Mesendoderm (in vitro differentiated cells): ENCODE measurements around the gene ACER1.

Experiments
- DNase-seq: peaks from one replicate; pipeline ENCODE4 v3.0.0; 2013
- H2AK5ac ChIP-seq: 2 replicates; pipeline ENCODE4 v1.6.1; 2013; ENCODE audit warnings: low read length, inconsistent platforms
- H2BK120ac ChIP-seq: 2 replicates; pipeline ENCODE4 v1.6.1; 2013; ENCODE audit warnings: low read depth, mild to moderate bottlenecking, low read length, moderate library complexity, mixed read lengths
- H2BK15ac ChIP-seq: replicated peaks from 2 replicates; pipeline ENCODE4 v1.6.1; 2013; ENCODE audit warnings: low read depth, mild to moderate bottlenecking, moderate library complexity
- H2BK5ac ChIP-seq: 2 replicates; pipeline ENCODE4 v1.6.1; 2013; ENCODE audit warnings: low read length, inconsistent platforms
- H3K18ac ChIP-seq: 2 replicates; pipeline ENCODE4 v1.6.1; 2013; ENCODE audit warnings: mild to moderate bottlenecking, low read length, mixed read lengths
- H3K23ac ChIP-seq: one replicate; pipeline ENCODE4 v1.6.1; 2013; ENCODE audit warnings: low read length
- H3K27ac ChIP-seq: 2 replicates; pipeline ENCODE4 v1.5.1; 2013; ENCODE audit warnings: low read depth, mild to moderate bottlenecking, inconsistent platforms, low read length, moderate library complexity
- H3K27me3 ChIP-seq: 2 replicates; pipeline ENCODE4 v1.6.1; 2013; ENCODE audit warnings: low read length, control low read depth, mild to moderate bottlenecking, inconsistent platforms; ENCODE audit not compliant: insufficient read depth, poor library complexity
- H3K36me3 ChIP-seq: 2 replicates; pipeline ENCODE4 v1.6.1; 2013; ENCODE audit warnings: low read length, inconsistent platforms; ENCODE audit not compliant: control insufficient read depth, insufficient read depth
- H3K4ac ChIP-seq: one replicate; pipeline ENCODE4 v1.6.1; 2013; ENCODE audit warnings: low read depth, mild to moderate bottlenecking, low read length, moderate library complexity
- H3K4me1 ChIP-seq: 2 replicates; pipeline ENCODE4 v1.6.1; 2013; ENCODE audit warnings: low read depth, low read length, inconsistent platforms; ENCODE audit not compliant: control insufficient read depth
- H3K4me2 ChIP-seq: 2 replicates; pipeline ENCODE4 v1.6.1; 2013; ENCODE audit warnings: low read length
- H3K4me3 ChIP-seq: 2 replicates; pipeline ENCODE4 v1.5.1; 2013; ENCODE audit warnings: mild to moderate bottlenecking, low read length
- H3K56ac ChIP-seq: one replicate; pipeline ENCODE4 v1.6.1; 2013; ENCODE audit warnings: low read length
- H3K79me1 ChIP-seq: 2 replicates; pipeline ENCODE4 v1.6.1; 2013; ENCODE audit warnings: low read length, inconsistent platforms
- H3K79me2 ChIP-seq: 2 replicates; pipeline ENCODE4 v1.6.1; 2013; ENCODE audit warnings: mild to moderate bottlenecking, low read length; ENCODE audit not compliant: control insufficient read depth, insufficient read depth
- H3K9ac ChIP-seq: 2 replicates; pipeline ENCODE4 v1.6.1; 2013; ENCODE audit warnings: low read length, inconsistent platforms
- H4K5ac ChIP-seq: one replicate; pipeline ENCODE4 v1.6.1; 2013; ENCODE audit warnings: low read length
- H4K8ac ChIP-seq: one replicate; pipeline ENCODE4 v1.6.1; 2013; ENCODE audit warnings: low read depth, mild to moderate bottlenecking, control low read depth, low read length, moderate library complexity
- WGBS: extraction: QIAGEN DNeasy Blood & Tissue Kit; methylation state at CpG from one replicate; pipeline ENCODE4 v1.1.7; 2013; ENCODE audit warnings: low lambda C conversion rate, missing lambda C conversion rate; ENCODE audit not compliant: insufficient coverage; ENCODE audit errors: extremely low coverage; 5-methylcytosine and 5-hydroxymethylcytosine counted together

ACER1 gene

DNA sequence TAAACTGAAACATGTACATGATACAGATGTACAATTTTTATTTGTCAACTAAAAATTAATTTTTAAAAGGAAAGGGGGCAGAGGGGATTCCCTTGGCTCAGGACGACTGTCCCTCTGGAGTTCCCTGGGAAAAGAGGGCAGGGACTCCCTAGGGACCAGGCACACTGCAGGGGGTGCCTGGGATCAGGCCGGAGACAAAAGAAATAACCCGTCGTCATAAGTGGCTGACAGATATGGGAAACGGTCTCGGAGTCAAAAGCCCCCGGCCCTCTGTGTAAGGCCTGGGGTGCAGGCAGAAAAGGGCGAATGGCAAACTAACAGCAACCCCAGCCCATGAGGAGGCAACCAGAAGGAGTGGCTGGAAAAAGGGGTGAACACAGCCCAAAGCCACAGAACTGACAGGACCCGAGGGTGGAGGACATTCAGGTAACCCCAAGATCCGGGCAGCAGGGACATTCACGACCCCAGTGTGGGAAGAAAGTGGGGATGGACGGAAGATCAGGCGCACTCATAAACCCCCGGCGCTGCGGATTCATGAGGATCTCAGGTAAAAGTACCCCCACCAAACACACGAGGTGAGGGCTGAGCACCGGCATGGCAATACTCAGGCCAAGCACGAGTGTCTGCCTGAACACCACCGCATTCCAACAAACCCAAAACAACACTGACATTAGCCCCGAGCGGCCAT is 60.4 kb downstream of the ACER1 start:
- Histone ChIP-seq H3K4me1 (peaks cover 17% of the 10 kb centered on the region), H3K4me2 (no peak overlapping the region), H3K9ac (no peak overlapping the region), H3K23ac (peak overlapping the region; percentile 80), H2AK5ac (no peak overlapping the region), H4K8ac (no peak overlapping the region), H4K5ac (no peak overlapping the region), H2BK5ac (no peak overlapping the region), H3K27me3 (no peaks in the 10 kb centered on the region), H3K79me2 (peaks cover 82% of the 10 kb centered on the region), H3K56ac (peak overlapping the region; percentile 17), H3K4ac (no peak overlapping the region), H2BK15ac (no peak overlapping the region), H3K4me3 (no peak overlapping the region), H3K27ac (no peak overlapping the region), H3K79me1 (peaks cover 50% of the 10 kb centered on the region), H3K36me3 (peaks cover 2% of the 10 kb centered on the region), H2BK120ac (no peak overlapping the region), H3K18ac (no peak overlapping the region)
- no CpG with 5 or more reads among the region's 22 CpGs for WGBS
- no peak for DNase-seq

DNA sequence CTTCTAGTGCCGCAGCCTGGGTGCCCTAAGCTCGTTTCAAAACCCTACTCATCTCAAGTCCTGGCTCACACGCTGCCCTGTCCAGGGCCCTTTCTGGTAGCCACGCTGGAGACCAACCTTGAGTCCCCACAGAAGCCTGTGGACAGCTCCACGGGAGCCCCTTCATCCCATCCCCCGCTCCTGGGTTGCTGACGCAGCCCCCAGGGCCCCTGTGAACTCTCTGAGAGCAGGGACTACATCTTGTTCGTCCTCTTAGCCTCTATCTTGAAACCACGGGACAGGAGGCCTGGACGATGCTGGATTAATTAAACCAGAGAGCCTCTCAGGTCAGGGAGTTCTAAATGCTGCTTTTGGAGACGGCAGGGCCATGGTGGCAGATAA is 61.0 kb downstream of the ACER1 start:
- peaks cover 50% of the 10 kb centered on the region for H3K79me1 ChIP-seq
- no peaks in the 10 kb centered on the region for H3K27me3 ChIP-seq
- H4K8ac ChIP-seq, result no peak overlapping the region
- H2BK5ac ChIP-seq, result no peak overlapping the region
- H2BK15ac ChIP-seq, result no peak overlapping the region
- H3K23ac ChIP-seq, result no peak overlapping the region
- H3K4ac ChIP-seq, result no peak overlapping the region
- no peak overlapping the region for H2BK120ac ChIP-seq
- no peak overlapping the region for H2AK5ac ChIP-seq
- H3K9ac ChIP-seq, result peak overlapping the region; percentile 24
- no peak for DNase-seq
- H3K4me1 ChIP-seq, result peaks cover 14% of the 10 kb centered on the region
- WGBS, result no CpG with 5 or more reads among the region's 11 CpGs
- no peak overlapping the region for H3K18ac ChIP-seq
- peak overlapping the region; percentile 16 for H3K27ac ChIP-seq
- no peak overlapping the region for H3K4me2 ChIP-seq
- no peak overlapping the region for H4K5ac ChIP-seq
- H3K36me3 ChIP-seq, result peaks cover 2% of the 10 kb centered on the region
- peak overlapping the region; percentile 17 for H3K56ac ChIP-seq
- peaks cover 81% of the 10 kb centered on the region for H3K79me2 ChIP-seq
- no peak overlapping the region for H3K4me3 ChIP-seq

DNA sequence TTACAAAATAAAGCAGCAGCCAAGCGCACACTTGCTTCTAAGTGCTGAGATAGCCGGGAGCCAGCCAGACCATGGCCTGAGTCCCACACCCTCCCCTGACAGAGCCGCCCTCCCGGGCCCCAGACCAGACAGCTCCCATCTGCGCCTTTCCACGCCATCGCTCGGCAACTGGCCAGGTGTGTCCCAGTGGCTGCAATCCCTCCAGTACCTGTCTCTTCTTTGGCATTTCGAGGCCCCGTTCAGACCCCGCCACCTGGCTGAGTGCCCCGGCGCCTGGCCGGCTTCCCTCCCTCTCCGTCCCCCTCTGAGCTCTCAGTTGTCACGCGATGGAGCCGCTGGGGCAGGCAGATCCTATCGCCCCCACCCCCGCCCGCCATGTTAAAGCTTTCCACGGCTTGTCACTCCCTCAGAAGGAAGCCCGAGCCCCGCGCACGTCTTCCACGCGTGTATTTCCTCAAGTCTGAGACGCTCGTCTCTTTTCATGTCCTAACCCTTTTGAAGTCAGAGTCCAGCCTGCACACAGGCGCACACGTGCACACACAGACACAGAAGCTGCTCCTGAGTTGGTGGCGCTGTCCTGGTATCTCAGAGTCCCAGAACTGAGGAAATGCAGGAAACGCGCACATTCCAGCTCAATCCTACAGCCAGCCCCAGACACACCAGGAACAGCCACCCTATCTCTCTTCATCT is 61.5 kb downstream of the ACER1 start:
- Histone ChIP-seq H3K4me3 (no peak overlapping the region), H3K79me2 (peaks cover 77% of the 10 kb centered on the region), H3K56ac (peak overlapping the region; percentile 17), H3K18ac (no peak overlapping the region), H2AK5ac (no peak overlapping the region), H4K5ac (no peak overlapping the region), H3K4me1 (peaks cover 14% of the 10 kb centered on the region), H3K79me1 (peaks cover 47% of the 10 kb centered on the region), H3K4me2 (no peak overlapping the region), H2BK120ac (no peak overlapping the region), H3K27ac (peak overlapping the region; percentile 16), H2BK15ac (no peak overlapping the region), H2BK5ac (no peak overlapping the region), H3K9ac (peak overlapping the region; percentile 24), H3K4ac (no peak overlapping the region), H3K36me3 (peaks cover 2% of the 10 kb centered on the region), H3K23ac (no peak overlapping the region), H4K8ac (no peak overlapping the region), H3K27me3 (no peaks in the 10 kb centered on the region)
- DNase-seq, result peak; percentile 51
- WGBS, result no CpG with 5 or more reads among the region's 35 CpGs

DNA sequence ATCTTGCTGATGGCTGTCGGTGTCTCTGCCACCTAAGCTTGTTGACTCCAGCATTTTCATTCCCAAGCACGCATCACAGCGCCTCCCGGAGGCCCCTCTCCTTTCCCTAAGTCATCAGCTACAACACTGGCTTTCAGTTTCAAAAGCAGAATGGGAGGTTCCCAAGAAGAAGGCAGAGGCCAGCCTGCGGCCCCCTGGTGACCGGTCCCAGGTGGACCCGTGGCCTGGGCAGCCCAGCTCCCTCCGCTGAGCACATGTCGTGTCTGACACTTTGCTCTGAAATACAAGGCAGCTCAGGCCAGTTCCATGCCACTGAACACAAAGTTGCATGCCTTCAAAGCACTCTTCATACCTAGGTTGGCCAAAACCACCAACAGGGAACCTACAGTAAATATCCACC is 62.2 kb downstream of the ACER1 start:
- no peak overlapping the region for H3K4ac ChIP-seq
- peaks cover 74% of the 10 kb centered on the region for H3K79me2 ChIP-seq
- no peak overlapping the region for H2AK5ac ChIP-seq
- H3K79me1 ChIP-seq, result peaks cover 47% of the 10 kb centered on the region
- WGBS, result no CpG with 5 or more reads among the region's 9 CpGs
- H3K36me3 ChIP-seq, result peaks cover 2% of the 10 kb centered on the region
- no peak overlapping the region for H3K27ac ChIP-seq
- H3K4me1 ChIP-seq, result peaks cover 13% of the 10 kb centered on the region
- no peaks in the 10 kb centered on the region for H3K27me3 ChIP-seq
- H3K56ac ChIP-seq, result no peak overlapping the region
- no peak overlapping the region for H3K9ac ChIP-seq
- no peak overlapping the region for H2BK15ac ChIP-seq
- H3K4me2 ChIP-seq, result no peak overlapping the region
- no peak overlapping the region for H4K5ac ChIP-seq
- H2BK120ac ChIP-seq, result no peak overlapping the region
- DNase-seq, result peak; percentile 60
- no peak overlapping the region for H4K8ac ChIP-seq
- no peak overlapping the region for H3K18ac ChIP-seq
- no peak overlapping the region for H2BK5ac ChIP-seq
- H3K23ac ChIP-seq, result no peak overlapping the region
- no peak overlapping the region for H3K4me3 ChIP-seq

DNA sequence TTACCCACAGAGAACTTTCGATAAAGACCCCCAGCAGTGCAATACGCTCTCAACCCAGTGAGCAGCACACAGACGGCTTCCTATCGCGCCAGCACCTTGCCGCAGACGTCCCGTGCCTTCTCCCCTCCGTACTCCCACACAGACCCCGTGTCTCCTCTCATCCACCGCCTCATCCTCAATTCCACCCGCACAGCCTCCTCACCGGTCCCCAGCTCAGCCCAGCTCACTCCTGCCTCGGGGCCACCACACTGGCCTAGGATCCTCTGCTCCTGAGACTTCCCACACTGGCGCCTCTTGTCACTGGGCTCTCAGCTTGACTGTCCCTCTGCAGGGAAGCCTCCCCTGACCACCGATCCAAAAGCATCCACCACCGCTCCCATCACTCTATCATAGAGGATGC is 62.6 kb downstream of the ACER1 start:
- no peak overlapping the region for H3K9ac ChIP-seq
- H3K23ac ChIP-seq, result no peak overlapping the region
- H3K4me1 ChIP-seq, result peaks cover 12% of the 10 kb centered on the region
- H3K18ac ChIP-seq, result no peak overlapping the region
- H3K79me2 ChIP-seq, result peaks cover 72% of the 10 kb centered on the region
- peaks cover 2% of the 10 kb centered on the region for H3K36me3 ChIP-seq
- no peak overlapping the region for H3K27ac ChIP-seq
- no peak overlapping the region for H3K4me2 ChIP-seq
- peaks cover 43% of the 10 kb centered on the region for H3K79me1 ChIP-seq
- H3K27me3 ChIP-seq, result no peaks in the 10 kb centered on the region
- no peak overlapping the region for H4K8ac ChIP-seq
- no peak overlapping the region for H3K4me3 ChIP-seq
- H3K56ac ChIP-seq, result no peak overlapping the region
- DNase-seq, result no peak
- no peak overlapping the region for H3K4ac ChIP-seq
- H2BK15ac ChIP-seq, result no peak overlapping the region
- no CpG with 5 or more reads among the region's 17 CpGs for WGBS
- H2AK5ac ChIP-seq, result no peak overlapping the region
- H2BK120ac ChIP-seq, result no peak overlapping the region
- no peak overlapping the region for H4K5ac ChIP-seq
- no peak overlapping the region for H2BK5ac ChIP-seq
